Activated CD8-positive, alpha-beta memory T cell treated with anti-CD3 and anti-CD28 coated beads, Interleukin-2, amount 50 U/mL, for 4 hours (primary cell): ENCODE measurements around the gene PNPLA3.

ENCODE experiments used
- DNase-seq: peaks from one replicate; pipeline ENCODE4 v3.0.0-alpha.2; 2020

The PNPLA3 gene

GRCh38 chr22:43925433-43926348 lies 2.1 kb downstream of the PNPLA3 start:
- no peak for DNase-seq

- DNase-seq, result no peak
Observed at GRCh38 chr22:43926349-43926710, 2.7 kb downstream of the PNPLA3 start.

GRCh38 chr22:43928468-43928867 lies 4.9 kb downstream of the PNPLA3 start:
- DNase-seq, result no peak

GRCh38 chr22:43928908-43929307 lies 5.3 kb downstream of the PNPLA3 start:
- DNase-seq, result no peak

GRCh38 chr22:43931771-43932170 lies 8.2 kb downstream of the PNPLA3 start:
- DNase-seq, result no peak

DNA sequence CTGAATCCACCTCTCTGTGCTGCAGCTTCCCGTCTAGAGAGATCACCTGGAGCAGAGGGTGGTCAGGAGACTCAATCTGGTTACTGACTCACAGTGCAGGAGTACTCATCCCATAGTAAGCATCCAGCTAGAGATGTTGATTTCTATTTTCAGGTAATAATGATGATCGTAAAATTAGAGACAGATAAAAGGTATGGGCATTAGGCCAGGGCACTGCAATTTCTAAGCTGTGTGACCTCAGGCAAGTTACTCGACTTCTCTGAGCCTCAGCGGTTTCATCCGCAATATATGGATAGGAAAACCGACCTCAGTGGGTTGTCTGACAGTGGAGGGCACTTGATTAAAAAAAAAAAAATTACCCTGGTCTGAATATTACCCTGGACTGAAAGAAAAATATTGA lies 17.8 kb downstream of the PNPLA3 start:
- DNase-seq, result no peak

GRCh38 chr22:43944670-43945430 lies 21.2 kb downstream of the PNPLA3 start:
- no peak for DNase-seq

DNA sequence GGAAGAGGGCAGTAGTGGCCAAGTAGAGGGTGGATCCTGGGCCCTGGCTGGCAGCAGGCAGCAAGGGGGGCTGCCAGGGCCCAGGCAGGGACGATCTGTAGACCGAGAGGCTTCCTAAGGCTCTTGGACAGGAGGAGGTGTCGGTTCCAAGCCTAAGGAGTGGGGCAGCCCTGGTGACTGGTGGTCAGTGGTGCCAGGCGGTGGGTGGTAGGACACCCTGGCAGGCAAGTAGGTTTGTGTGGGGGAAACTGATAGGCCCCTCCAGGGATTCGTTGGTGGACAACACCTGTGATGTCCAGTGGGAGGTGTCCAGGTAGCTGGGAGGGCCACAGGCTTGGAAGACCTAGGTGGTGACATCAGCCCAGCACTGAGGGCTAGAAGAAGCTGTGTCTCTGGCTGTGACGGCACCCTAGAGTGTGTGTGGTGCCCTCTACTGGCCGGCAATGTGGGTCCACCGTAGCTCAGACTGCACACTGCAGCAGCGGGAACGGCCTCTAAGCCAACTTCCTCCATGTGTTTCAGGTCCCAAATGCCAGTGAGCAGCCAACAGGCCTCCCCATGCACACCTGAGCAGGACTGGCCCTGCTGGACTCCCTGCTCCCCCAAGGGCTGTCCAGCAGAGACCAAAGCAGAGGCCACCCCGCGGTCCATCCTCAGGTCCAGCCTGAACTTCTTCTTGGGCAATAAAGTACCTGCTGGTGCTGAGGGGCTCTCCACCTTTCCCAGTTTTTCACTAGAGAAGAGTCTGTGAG lies 22.2 kb downstream of the PNPLA3 start:
- DNase-seq, result peak; percentile 68

DNA sequence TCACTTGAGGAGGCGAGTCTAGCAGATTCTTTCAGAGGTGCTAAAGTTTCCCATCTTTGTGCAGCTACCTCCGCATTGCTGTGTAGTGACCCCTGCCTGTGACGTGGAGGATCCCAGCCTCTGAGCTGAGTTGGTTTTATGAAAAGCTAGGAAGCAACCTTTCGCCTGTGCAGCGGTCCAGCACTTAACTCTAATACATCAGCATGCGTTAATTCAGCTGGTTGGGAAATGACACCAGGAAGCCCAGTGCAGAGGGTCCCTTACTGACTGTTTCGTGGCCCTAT lies 22.7 kb downstream of the PNPLA3 start:
- DNase-seq, result no peak

DNA sequence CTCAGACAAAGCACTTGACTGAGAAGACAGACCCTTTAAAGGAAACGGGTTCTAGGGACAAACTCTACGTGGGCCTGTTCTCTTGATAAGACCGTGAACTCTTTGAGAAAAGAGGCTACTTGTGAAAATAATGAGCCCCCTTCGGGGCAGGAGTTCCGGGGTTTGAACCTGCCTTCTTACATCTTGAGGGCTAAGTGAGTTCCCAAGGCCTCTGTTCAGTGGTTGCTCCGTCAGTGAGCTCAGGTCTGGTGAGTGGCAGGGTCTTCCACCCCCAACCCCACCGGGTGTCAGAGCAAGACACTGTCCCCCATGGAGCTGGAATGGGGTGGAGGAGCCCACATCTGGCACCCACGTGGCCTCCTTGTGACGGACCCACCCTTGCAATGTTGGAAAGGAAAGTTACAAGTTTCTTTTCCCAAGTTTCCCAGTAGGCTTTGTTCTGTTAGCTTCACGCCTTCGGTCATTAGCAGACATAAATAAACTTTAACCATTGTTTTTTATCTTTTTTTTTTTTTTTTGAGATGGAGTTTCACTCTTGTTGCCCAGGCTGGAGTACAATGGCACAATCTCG lies 25.3 kb downstream of the PNPLA3 start:
- DNase-seq, result no peak

DNA sequence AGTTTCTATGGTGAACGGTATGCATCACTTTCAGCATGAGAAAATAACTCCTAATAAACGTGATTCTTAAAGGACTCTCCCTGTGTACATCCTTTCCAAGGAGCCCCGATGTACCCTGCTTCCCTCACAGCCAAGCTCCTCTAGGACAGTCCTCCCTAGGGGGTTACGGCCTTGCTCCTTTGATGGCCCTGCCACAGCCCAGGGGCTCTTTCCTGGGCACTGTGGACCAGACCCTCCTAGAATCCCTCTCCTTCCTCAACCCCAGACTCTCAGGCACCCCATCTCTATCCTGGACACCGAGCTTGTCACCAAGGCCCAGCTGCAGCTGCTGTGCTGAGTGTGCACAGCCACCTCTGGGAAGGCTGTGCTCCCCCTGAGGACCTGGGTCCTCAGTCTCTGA lies 27.8 kb downstream of the PNPLA3 start:
- DNase-seq, result no peak

DNA sequence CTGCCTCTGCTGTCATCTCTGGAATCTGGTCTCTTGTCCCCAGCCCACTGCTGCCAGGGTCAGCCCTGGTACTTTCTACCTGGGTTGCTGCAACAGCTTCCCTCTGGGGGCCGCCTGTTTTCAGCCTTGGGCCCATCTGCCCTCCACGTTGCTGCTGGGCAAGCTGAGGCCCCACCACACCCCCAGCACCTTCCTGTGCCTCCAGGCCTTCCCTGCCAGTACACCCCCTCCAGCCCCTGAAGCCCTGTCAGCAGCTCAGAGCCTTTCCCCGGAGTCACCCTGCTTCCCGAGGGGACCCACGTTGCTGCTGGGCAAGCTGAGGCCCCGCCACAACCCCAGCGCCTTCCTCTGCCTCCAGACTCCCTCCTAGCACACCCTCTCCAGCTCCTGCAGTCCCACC lies 28.4 kb downstream of the PNPLA3 start:
- no peak for DNase-seq

GRCh38 chr22:43953988-43954785 lies 30.6 kb downstream of the PNPLA3 start:
- no peak for DNase-seq

DNA sequence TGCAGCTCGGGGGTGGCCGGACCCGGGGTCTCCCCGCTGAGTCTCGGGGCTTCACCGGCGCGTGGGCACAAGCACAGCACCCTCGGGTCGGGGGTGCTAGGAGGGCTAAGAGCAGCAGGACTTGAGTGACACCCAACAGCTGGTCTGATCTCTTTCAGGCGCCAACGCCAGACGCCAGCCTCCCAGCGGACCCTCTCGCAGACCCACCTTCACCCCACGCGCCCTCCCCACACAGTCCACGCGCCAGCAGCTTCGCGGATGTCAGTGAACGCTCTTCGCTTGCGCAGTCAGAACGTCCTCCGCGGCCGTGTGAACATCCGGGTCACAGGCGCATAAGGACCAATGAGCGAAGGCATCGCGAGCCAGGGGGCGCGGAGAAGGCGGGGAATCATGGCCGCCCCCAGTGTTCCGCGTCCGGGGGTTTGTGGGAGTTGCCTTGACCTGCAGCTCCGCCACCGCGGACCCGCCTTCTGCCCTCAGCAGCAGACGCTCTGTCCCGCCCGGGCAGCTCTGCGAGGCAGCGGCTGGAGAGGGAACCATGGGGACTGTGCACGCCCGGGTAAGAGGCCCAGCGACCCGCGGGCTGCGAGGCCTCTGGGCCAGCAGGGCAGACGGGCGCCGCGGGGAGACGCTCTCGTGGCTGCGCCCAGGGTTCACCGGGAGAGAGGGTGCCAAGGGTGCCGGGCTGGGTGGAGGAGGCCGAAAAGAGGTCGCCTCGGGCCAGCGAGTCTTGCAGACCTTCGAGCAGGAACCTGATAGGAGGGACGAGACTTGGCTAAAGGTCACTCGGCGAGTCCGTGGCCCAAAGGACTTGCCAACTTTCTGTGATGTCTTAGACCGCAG lies 31.7 kb downstream of the PNPLA3 start, which contains the start of gene SAMM50:
SAMM50 (plus strand) TSS at position 403 of the 843 bp plus-strand sequence; CDS start at position 539, 136 bp downstream.
- DNase-seq, result peak; percentile 90

DNA sequence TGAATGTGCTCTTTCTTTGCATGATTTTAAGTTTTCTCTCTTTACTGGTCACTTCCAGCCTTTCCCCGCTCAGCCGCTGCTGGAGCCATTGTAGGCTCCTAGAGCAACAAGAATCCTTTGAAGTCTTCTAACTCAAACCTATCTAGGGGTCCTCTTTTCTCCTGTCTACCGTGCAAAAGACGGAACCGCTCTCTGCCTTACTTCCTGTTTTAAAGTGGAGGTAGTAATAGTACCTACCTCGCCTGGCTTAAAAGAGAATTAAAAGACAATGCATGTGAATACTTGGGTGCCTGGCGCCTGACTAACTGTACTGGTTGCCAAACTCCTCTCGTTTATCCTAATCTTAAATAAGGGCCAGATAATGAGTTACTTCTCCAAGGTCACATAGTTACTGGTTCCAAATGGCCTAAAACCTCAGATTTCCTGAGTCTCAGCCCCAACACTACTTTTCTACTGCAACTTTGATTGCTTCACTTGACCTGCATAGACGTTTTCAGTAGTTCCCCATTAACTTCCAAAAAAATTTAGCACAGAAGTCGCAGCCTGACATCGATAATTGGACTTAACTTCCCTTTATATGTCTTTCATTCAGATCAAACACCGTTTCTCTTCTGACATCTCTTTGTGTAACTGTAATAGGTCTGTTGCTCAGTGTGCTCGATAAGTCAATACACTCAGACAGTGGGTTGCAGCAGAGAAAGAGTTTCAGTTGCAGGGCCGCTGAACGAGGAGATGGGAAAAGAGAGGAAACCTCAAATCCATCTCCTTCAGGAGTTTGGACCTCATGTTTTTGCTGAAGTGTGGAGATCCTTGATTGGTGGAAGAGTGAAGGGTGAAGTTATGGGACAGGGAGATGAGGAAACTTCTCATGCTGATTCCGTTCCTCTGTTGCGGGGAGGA lies 32.5 kb downstream of the PNPLA3 start:
- DNase-seq, result no peak

- DNase-seq, result no peak
Observed at GRCh38 chr22:43956805-43957463, 33.3 kb downstream of the PNPLA3 start.

DNA sequence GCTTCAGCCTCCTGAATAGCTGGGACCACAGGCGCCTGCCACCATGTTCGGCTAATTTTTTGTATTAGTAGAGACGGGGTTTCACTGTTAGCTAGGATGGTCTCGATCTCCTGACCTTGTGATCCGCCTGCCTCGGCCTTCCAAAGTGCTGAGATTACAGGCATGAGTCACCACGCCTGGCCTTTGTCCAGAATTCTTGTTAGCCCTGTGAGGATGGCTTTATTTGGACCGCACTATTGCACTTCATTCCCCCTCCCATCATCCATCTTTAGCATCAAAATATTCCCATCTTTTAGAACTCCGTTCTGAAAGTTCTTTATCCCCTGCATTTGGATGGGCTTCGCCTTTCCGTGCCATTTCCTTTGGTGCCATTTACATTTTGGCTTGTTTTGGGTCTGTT lies 34.3 kb downstream of the PNPLA3 start:
- DNase-seq, result no peak

- DNase-seq, result no peak
Observed at GRCh38 chr22:43964314-43964857, 40.8 kb downstream of the PNPLA3 start.

DNA sequence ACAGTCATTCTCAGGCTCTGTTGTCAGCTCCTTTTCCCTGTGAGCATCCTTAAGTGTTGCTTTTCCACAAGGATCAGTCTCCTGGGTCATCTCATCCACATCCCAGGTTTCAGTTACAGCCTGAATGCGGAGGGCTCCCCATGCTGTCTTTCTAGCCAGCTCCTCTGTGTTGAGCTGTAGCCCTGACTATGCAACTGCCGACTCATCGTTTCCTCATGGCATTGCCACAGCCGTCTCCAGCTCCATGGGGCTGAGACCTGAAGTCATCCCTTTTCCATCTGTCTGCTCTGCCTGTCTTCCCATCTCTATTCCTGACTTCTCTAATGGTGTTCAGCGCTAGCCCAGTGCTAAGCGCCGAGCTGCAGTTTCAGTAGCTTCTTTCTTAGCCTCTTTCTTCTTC lies 43.5 kb downstream of the PNPLA3 start:
- DNase-seq, result no peak
